Loucy (cell line): ENCODE measurements around the gene PTGFRN.

ENCODE experiments used
- EZH2phosphoT487 ChIP-seq: fragments of 200-600 bp; IDR thresholded peaks from 2 replicates; pipeline ENCODE4 v1.6.1; 2018; ENCODE audit warnings: antibody characterized with exemption, mild to moderate bottlenecking, moderate library complexity, borderline replicate concordance
- TF ChIP-seq, protein P1 (sequence below): fragments of 200-600 bp; sonication (generic); conservative IDR thresholded peaks from 2 replicates; pipeline ENCODE4 v1.5.1; 2014; ENCODE audit warnings: mild to moderate bottlenecking, antibody characterized with exemption, low read length

DNA sequence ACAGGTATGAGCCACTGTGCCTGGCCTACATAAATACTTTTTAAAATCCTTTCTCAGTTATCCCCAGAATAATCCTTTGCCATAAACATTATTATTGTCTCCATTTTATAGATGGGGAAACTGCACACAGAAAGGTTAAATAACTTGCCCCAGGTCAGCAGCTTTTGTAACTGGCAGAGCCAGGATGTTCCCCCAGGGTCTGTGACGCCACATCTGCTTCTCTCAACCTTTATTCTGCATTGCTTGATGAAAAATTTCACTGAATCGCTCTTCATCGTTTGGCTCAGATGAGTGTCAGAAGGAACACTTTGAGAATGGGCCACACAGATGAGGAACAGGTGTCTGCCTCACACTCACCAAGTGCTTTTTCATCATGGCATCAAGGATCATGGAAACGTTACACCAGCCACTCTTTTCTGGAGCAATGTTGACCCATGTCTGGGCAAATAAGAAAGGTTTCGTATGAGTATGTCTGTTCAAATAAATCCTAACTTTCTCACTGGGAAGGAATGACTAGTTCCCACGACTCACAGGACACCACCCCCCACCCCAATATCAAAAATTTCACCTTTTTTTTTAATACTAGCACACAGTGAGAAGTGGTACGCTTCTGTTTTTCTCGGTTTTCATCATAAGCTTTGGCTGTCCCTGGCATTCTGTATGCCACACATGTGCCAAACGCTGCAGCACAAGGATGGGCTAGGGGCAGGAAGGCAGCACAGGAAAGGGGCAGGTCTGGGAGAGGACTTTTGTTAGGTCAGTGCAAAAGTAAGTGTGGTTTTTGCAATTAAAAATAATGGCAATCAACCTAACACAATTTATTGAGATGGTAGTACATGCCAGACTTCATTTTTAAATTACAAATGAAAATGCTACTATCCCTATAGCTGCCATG lies 9.0 kb upstream of the PTGFRN start:
- TF ChIP-seq, protein P1, sequence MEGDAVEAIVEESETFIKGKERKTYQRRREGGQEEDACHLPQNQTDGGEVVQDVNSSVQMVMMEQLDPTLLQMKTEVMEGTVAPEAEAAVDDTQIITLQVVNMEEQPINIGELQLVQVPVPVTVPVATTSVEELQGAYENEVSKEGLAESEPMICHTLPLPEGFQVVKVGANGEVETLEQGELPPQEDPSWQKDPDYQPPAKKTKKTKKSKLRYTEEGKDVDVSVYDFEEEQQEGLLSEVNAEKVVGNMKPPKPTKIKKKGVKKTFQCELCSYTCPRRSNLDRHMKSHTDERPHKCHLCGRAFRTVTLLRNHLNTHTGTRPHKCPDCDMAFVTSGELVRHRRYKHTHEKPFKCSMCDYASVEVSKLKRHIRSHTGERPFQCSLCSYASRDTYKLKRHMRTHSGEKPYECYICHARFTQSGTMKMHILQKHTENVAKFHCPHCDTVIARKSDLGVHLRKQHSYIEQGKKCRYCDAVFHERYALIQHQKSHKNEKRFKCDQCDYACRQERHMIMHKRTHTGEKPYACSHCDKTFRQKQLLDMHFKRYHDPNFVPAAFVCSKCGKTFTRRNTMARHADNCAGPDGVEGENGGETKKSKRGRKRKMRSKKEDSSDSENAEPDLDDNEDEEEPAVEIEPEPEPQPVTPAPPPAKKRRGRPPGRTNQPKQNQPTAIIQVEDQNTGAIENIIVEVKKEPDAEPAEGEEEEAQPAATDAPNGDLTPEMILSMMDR: no peak
- no peak for TF ChIP-seq EZH2phosphoT487
